Activated T-cell treated with anti-CD3 and anti-CD28 coated beads, Interleukin-2, amount 50 U/mL, for 72 hours (primary cell): Measurements from ENCODE around the gene MYH15. TPM values are rescaled to one million over a fixed set of nuclear protein-coding genes. Genes with fewer than 3 reads are reported as not detected.
"Not testable (repeated sequence)": the region's sequence is repeated elsewhere in the genome, so short reads cannot be mapped to it uniquely, and the experiment has no call there.

Experiments
- ATAC-seq, 2 donors: fragments of 150-1000 bp; cut with Tn5 transposase; replicated peaks in 1 of 2; 2 replicates each; pipeline ENCODE4 v1.10.0; 2021; ENCODE audit warnings: moderate library complexity in 2 of 2, mild to moderate bottlenecking in 1 of 2
- DNase-seq, 2 donors: peaks; one replicate each; pipeline ENCODE4 v3.0.0; 2021 to 2022; ENCODE audit warnings: mixed read lengths in 1 of 2
- H3K27ac Mint-ChIP-seq: one replicate; pipeline ENCODE4 v1.8.0; 2022; ENCODE audit warnings: mild to moderate bottlenecking, moderate library complexity, mixed read lengths
- H3K27me3 Mint-ChIP-seq: one replicate; pipeline ENCODE4 v1.8.0; 2022; ENCODE audit warnings: low read depth, mixed read lengths
- H3K36me3 Mint-ChIP-seq, 2 donors: one replicate each; pipeline ENCODE4 v1.8.0; 2022; ENCODE audit warnings: mixed read lengths in 2 of 2, mild to moderate bottlenecking in 1 of 2; ENCODE audit not compliant: insufficient read depth in 2 of 2
- H3K4me1 Mint-ChIP-seq: one replicate; pipeline ENCODE4 v1.8.0; 2022; ENCODE audit warnings: low read depth, mixed read lengths
- H3K4me3 Mint-ChIP-seq, 2 donors: one replicate each; pipeline ENCODE4 v1.8.0; 2022; ENCODE audit warnings: mild to moderate bottlenecking in 2 of 2, mixed read lengths in 2 of 2, moderate library complexity in 2 of 2
- H3K9me3 Mint-ChIP-seq, 2 donors: one replicate each; pipeline ENCODE4 v1.8.0; 2022; ENCODE audit warnings: mixed read lengths in 2 of 2
- total RNA-seq, 2 donors: library from RNA; stranded (reverse); gene quantifications; one replicate each; pipeline ENCODE4 v1.2.3, GENCODE V29; 2022

The MYH15 gene
- total RNA-seq, 2 donors from 2014 or later: 1.3 to 1.8 TPM

DNA sequence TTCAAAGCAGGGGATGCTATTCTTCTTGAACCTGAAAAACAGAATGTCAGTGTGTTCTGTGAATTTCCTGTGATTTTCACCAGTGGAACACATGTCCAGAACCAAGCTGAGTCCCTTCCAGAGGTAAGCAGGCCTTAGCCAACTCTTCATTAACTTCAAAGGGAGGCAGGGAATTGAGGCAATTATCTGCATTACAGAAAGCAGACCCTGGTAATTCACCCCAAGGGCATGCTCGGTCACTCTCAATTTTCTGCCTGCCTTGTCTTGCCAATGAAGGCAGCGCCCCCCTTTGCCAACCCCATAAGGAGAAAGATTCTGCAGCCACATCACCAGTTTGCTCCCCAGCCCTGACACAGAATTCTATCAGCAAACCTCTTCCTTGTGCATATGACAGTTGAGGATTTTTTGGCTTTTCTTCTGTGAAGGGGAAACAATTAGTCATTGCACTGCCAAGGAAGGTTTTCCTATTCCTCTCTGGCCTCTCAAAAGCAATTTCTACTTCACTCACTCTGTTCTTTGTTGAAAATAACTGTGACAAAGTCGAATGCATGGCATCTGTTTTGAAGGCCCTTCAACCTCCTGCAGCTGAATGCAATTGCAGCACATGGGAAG lies 128.8 kb downstream of the MYH15 start:
- H3K4me3 Mint-ChIP-seq: no peak overlapping the region
- H3K36me3 Mint-ChIP-seq: no peaks in the 10 kb centered on the region
- peaks cover 0 to 2% of the 10 kb centered on the region in 2 donors for H3K9me3 Mint-ChIP-seq
- peaks cover 4% of the 10 kb centered on the region for H3K4me1 Mint-ChIP-seq
- peaks cover 15% of the 10 kb centered on the region for H3K27me3 Mint-ChIP-seq
- ATAC-seq (no peak), DNase-seq (no peak)
- H3K27ac Mint-ChIP-seq: no peak overlapping the region

DNA sequence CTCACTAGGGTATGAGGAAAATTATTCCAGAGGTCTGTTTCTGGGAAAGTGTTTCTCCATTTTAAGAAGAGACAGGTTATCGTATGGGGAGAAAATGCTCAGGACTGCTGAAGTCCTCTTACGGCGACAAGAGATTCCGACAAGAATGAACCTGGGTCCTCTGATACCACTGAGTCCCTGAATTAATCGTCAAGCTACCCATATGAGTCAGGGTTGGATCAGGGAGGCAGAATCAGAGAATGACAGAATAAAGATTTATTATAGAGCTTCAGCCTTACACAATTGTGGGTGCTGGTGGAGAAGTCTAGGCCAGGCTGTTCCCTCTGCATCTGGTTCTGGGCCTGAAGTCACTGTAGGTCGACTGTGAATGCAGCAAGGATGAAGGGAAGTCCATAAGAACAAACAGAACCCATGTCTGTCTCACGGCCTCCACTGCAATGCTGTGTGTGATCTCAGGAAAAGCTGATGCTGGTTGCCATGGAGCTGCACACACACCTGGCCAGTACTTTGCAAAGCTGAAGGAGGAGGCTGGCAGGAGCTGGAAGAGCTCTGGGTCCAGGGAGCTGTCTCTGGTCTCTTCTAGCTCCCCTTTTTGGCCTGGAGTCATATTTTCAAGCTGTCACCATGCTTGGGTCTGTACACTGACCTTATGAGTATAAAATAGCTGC lies 130.1 kb downstream of the MYH15 start:
- no peak overlapping the region for H3K4me3 Mint-ChIP-seq
- no peak for ATAC-seq

DNA sequence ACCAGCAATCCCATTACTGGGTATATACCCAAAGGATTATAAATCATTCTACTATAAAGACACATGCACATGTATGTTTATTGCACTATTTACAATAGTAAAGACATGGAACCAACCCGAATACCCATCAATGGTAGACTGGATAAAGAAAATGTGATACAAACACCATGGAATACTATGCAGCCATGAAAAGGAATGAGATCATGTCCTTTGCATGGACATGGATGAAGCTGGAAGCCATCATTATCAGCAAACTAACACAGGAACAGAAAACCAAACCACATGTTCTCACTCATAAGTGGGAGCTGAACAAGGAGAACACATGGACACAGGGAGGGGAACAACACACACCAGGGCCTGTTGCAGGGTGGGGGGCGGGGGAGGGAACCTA lies 131.4 kb downstream of the MYH15 start:
- not testable (repeated sequence) for H3K27me3 Mint-ChIP-seq, DNase-seq, H3K4me3 Mint-ChIP-seq, H3K27ac Mint-ChIP-seq, H3K36me3 Mint-ChIP-seq, ATAC-seq, H3K4me1 Mint-ChIP-seq, H3K9me3 Mint-ChIP-seq

More for the DNA sequence above, 130.1 kb downstream of the MYH15 start:
- H3K27ac Mint-ChIP-seq: no peak overlapping the region
- no peaks in the 10 kb centered on the region for H3K36me3 Mint-ChIP-seq
- peaks cover 2% of the 10 kb centered on the region for H3K27me3 Mint-ChIP-seq
- H3K4me1 Mint-ChIP-seq: no peaks in the 10 kb centered on the region
- peaks cover 0 to 2% of the 10 kb centered on the region in 2 donors for H3K9me3 Mint-ChIP-seq
- DNase-seq: no peak

DNA sequence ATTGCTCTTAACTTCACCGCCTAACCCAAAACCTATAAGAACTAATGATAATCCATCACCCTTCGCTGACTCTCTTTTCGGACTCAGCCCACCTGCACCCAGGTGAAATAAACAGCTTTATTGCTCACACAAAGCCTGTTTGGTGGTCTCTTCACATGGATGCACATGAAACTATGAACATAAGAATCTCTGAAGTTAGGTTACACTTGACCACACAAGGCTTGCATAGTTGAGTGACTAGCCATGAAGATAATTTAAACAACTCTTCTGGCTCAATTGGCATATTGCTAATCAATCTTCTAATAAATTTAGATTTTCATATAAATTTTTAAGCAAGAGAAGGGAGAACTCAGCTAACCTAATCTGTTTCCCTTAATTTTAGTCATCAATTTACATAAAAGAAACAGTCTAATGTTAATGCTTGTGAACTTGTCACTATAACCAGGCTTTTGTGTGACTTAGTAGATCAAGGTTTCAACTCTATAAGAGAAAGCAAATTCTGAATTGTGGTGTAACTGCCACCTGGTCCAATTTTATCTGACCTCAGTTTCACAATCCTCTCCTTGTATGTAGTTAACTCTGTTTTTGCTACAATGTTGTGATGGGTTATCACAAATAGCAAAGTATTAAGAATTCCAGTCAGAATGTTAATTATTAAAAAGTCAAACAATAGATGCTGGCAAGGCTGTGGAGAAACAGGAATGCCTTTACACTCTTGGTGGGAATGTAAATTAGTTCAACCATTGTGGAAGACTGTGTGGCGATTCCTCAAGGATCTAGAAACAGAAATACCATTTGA lies 132.0 kb downstream of the MYH15 start:
- no peak for ATAC-seq
- H3K27ac Mint-ChIP-seq: no peak overlapping the region
- no peaks in the 10 kb centered on the region for H3K4me1 Mint-ChIP-seq
- H3K27me3 Mint-ChIP-seq: no peaks in the 10 kb centered on the region
- no peak for DNase-seq
- peaks cover 0 to 2% of the 10 kb centered on the region in 2 donors for H3K9me3 Mint-ChIP-seq
- H3K4me3 Mint-ChIP-seq: no peak overlapping the region
- no peaks in the 10 kb centered on the region for H3K36me3 Mint-ChIP-seq

DNA sequence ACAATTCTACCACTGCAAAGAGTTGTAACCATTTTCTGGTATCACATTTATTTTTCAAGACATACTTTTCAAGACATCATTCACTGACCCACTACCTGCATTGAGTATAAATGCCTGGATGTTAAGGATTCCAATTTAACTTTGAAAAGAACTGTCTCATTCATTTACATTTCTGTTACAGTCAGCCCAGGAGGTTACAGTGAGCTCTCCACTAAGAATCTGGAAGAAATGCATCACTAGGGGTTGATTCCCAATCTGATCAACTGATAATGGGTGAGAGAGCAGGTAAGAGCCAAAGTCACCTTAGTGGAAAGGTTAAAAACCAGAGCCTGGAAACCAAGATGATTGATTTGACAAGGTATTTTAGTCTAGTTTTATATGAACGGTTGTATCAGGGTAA lies 133.0 kb downstream of the MYH15 start:
- DNase-seq (no peak), ATAC-seq (no peak)
- Mint-ChIP-seq H3K4me3 (no peak overlapping the region), H3K27me3 (no peaks in the 10 kb centered on the region), H3K4me1 (no peaks in the 10 kb centered on the region), H3K9me3 (peaks cover 0 to 5% of the 10 kb centered on the region in 2 donors), H3K27ac (no peak overlapping the region), H3K36me3 (peaks cover 2% of the 10 kb centered on the region in 2 donors)

DNA sequence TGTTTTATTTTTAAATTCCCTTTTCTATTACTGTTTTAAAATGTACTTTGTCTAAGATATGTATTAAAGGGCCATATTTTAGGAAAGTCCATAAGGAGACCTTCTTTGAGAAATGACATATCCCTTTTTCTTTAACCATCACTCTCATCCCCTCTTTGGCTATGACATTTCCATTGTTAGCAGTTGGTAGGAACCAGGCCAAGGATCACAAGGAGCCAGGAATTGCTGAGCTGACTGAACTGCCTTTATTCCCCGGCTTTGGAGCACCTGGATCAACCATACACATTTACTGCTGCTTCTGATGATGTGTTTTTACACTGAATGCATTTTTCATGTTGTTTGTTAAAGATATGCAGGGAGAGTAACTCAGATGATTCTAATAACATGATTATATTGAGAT lies 134.4 kb downstream of the MYH15 start:
- ATAC-seq: no peak
- H3K4me3 Mint-ChIP-seq: no peak overlapping the region
- H3K27ac Mint-ChIP-seq: no peak overlapping the region

DNA sequence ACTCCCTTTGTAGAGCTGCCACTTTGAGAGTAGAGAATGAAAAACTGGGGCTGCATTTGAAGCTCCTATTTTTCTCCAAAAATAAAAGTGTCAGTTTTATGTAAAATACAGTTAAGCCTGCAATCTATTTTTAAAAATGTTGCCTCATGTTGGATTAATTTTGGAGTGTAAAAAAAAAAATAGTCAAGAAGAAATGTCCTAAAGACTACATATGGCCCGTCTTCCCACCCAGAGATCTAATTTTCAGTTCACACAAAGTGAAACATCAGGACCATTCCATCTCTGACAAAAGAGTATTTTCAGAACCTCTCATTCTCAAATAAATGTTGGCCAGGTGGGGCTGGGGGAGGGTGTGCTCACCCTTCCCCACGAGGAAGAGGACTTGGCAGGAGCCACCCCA lies 151.4 kb downstream of the MYH15 start:
- Mint-ChIP-seq H3K9me3 (no peaks in the 10 kb centered on the region), H3K4me3 (no peak overlapping the region), H3K4me1 (no peaks in the 10 kb centered on the region), H3K27me3 (no peaks in the 10 kb centered on the region), H3K36me3 (no peaks in the 10 kb centered on the region), H3K27ac (no peak overlapping the region)
- no peak for ATAC-seq
- no peak for DNase-seq

More for the DNA sequence above, 134.4 kb downstream of the MYH15 start:
- Mint-ChIP-seq H3K27me3 (peaks cover 6% of the 10 kb centered on the region), H3K9me3 (peaks cover 0 to 8% of the 10 kb centered on the region in 2 donors), H3K36me3 (peaks cover 2% of the 10 kb centered on the region in 2 donors), H3K4me1 (no peaks in the 10 kb centered on the region)
- DNase-seq: no peak

DNA sequence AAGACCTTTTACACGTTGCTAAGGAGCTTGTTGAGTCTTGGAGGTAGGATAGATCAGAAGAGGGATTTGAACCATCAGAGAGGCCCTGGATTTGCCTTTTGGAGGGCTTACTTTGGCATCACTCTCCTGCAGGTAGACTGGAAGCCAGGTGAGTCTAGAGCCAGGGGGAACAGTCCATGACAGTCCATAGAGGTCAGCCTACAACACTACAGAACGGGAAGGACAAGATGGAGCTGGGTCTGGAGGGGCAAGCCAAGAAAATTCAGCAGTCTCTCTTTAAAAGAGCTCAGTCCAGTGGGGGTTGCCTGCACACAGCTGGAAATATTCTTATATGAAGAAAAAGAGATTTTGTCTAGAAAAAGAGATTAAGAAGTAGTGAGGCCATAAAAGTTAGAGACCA lies 153.4 kb downstream of the MYH15 start:
- Mint-ChIP-seq H3K4me1 (no peaks in the 10 kb centered on the region), H3K9me3 (no peaks in the 10 kb centered on the region), H3K4me3 (no peak overlapping the region), H3K36me3 (no peaks in the 10 kb centered on the region), H3K27ac (no peak overlapping the region), H3K27me3 (no peaks in the 10 kb centered on the region)
- DNase-seq (no peak), ATAC-seq (no peak)

DNA sequence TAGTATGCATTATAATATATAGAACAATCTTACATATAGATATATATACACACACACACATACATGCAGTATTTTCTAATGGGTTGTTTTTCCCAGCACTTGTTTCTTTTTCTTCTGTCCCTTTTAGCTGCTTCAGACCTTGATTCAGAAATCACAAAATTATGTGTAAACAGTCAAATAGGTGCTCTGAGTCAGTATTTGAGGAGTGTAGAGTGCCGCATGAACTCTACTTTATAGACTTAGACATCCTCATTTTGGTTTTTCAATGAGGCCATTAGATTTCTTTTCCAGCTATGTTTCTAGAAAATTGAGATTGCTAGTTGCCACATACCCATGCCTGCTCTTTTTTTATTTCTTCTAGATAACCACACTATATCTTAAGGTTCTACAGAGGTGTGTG lies 155.8 kb downstream of the MYH15 start:
- no peaks in the 10 kb centered on the region for H3K9me3 Mint-ChIP-seq
- no peak for DNase-seq
- no peaks in the 10 kb centered on the region for H3K36me3 Mint-ChIP-seq
- H3K4me3 Mint-ChIP-seq: no peak overlapping the region
- no peak for ATAC-seq
- H3K27me3 Mint-ChIP-seq: no peaks in the 10 kb centered on the region
- H3K27ac Mint-ChIP-seq: no peak overlapping the region
- no peaks in the 10 kb centered on the region for H3K4me1 Mint-ChIP-seq

DNA sequence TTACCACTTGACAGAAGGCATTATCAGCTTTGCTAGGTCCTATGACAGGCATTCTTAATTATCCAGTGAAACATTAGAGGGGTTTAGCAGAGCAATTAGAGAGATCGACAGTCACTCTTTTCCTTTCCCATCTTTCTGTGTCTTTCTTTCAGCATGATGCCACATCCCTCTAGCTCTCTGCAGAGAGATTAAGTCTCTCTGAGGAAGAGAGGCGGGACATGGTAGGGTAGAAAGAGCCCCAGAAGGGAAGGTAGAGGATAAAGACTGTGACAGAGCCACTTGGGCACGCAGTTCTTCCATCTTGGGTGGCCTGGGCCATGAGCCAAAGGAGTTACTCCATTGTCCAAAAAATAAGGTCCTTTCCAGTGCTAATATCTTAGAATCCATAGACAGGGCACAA lies 158.2 kb downstream of the MYH15 start:
- ATAC-seq (no peak), DNase-seq (no peak)
- no peak overlapping the region for H3K27ac Mint-ChIP-seq
- H3K4me3 Mint-ChIP-seq: no peak overlapping the region
- no peaks in the 10 kb centered on the region for H3K4me1 Mint-ChIP-seq
- peaks cover 0 to 6% of the 10 kb centered on the region in 2 donors for H3K36me3 Mint-ChIP-seq
- H3K9me3 Mint-ChIP-seq: peaks cover 0 to 5% of the 10 kb centered on the region in 2 donors
- H3K27me3 Mint-ChIP-seq: peaks cover 11% of the 10 kb centered on the region

DNA sequence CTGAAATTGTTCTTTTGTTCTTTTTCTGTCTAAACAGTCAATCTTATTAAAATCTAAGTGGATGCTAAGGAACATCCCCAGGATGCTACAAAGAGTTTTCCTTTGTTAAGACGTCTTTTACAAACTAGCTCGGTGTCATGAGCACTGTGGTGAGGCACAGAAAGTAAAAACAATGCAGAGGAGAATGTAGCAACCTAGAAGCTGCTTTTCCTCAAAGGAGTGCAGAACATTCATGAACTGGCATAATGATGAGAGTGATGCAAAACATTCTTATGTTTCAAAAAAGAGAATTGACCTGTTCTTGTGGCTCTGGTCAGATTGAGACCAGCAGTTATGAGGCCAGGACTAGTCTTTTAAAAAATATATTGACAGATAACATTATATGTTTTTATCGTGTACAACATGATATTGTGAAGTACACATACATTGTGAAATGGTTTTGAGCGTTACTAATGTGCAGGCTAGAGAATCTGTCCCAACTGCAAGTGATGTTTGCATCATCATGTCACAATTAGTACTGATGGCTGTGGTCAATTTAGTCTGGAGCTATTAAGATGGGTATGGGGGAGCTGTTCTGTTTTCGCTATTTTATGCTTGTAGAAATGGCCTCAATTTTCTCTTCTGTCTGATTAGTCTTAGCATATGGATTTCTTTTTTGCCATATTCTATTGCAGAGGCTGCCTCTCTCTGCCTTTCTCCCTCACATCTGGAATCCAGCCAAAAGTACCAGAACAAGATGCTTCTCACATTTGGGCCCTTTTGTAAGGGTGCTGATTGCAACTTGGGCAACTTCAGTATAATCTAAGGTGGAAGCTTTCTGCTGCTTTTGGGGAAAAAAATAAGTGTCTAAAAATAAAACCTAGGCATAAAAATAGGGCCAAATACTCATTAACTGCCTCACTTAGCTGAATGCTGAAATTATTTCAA lies 163.8 kb downstream of the MYH15 start:
- Mint-ChIP-seq H3K9me3 (peaks cover 0 to 5% of the 10 kb centered on the region in 2 donors), H3K4me1 (peaks cover 14% of the 10 kb centered on the region), H3K4me3 (no peak overlapping the region), H3K36me3 (peaks cover 0 to 6% of the 10 kb centered on the region in 2 donors), H3K27me3 (peaks cover 30% of the 10 kb centered on the region), H3K27ac (no peak overlapping the region)
- no peak for DNase-seq
- ATAC-seq: no peak

DNA sequence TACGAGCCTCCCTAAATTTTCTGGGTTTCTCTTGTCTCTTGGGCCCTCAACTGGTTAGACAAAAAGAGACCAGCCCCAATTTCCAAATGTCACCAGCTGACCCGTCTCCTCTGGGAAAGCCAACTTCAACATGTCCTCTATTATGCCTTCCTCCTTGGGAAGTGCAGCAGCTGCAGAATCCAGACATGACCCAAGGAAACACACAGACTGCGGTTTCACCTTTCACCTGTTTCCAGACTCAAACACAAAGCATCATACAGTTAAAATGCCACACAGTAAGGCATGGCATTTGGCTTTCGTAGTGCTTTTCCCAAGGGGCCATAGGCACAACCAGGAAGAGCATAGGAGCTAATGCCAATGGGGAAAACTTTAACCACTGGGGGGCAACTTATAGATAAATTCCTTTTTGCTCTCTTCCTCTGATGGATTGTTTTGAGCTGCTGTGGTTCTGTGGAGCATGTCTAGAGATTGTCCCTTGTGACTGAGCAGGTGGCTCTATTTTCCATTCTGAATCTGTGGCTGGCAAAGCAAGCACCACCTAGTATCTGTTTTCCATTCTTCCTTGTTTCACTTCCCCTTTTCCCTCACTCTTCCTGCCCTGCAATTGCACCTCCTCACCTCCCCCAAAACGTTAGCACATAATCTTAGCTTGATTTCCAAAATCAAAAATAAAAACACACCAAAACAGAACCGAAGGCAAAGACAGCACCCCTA lies 164.7 kb downstream of the MYH15 start:
- H3K4me3 Mint-ChIP-seq: no peak overlapping the region
- ATAC-seq: no peak
- peaks cover 30% of the 10 kb centered on the region for H3K27me3 Mint-ChIP-seq
- H3K9me3 Mint-ChIP-seq: peaks cover 0 to 5% of the 10 kb centered on the region in 2 donors
- no peak for DNase-seq
- H3K27ac Mint-ChIP-seq: no peak overlapping the region
- peaks cover 0 to 6% of the 10 kb centered on the region in 2 donors for H3K36me3 Mint-ChIP-seq
- peaks cover 14% of the 10 kb centered on the region for H3K4me1 Mint-ChIP-seq
